Forelimb muscle (tissue), 1 donor: ENCODE data around the gene SAE1. TPM values are rescaled to one million over a fixed set of nuclear protein-coding genes. Genes with fewer than 3 reads are reported as not detected.
A peak's percentile ranks its signal among the peaks of the same experiment; 100 is the strongest.

Experiments used
- DNase-seq: peaks from one replicate; pipeline ENCODE4 v3.0.0-alpha.2; 2013; ENCODE audit warnings: low read depth
- polyA plus RNA-seq: library from polyadenylated mRNA; unstranded; fragments of 120-200 nt; gene quantifications from one replicate; pipeline ENCODE4 v1.2.1, GENCODE V29; 2013; ENCODE audit not compliant: insufficient read length

Gene SAE1
- polyA plus RNA-seq, 1 donor = 74.5 TPM

GRCh38 chr19:47106821-47107201 lies 23.8 kb upstream of the SAE1 start:
- no peak for DNase-seq

- no peak for DNase-seq
Measured at GRCh38 chr19:47107202-47107952, 23.3 kb upstream of the SAE1 start.

DNA sequence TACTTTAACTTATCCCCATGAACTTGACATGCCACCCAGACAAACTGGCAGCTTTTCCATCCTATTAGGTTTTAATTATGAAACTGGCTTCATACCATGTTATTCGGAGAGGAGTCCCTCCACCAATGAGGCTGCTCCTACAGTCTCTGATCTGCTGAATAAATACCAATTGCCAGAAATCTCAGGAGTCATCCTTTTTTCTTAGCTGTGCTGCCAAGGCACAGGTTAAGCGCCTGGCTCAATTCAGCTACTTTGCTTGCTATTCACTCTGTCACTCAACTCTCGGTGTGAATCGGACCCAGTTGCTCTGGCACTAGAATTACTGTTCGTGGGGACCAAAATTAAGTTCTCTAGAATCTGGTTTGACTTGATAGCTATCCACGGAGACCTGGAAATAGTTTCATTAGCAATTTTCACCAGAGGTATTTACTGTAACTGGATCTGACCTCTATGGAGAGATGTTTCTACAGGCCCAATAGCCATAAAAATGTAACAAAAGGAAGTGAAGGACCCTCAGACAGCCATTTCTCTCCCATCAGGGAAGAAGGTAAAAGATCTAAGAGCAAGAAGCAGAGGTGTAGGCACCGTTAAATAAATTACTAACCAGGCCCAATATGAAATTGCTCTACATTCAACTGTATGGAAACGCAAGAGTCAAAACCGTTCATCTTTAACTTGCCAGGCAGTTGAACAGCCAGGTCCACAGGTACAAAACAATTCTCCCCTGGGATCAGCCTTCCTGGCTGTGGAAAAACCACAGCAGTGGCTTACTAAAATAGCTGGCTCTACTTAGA lies 22.5 kb upstream of the SAE1 start:
- no peak for DNase-seq

GRCh38 chr19:47109177-47109540 lies 21.5 kb upstream of the SAE1 start:
- DNase-seq = no peak

- DNase-seq = no peak
Measured at GRCh38 chr19:47109541-47110375, 20.9 kb upstream of the SAE1 start.

DNA sequence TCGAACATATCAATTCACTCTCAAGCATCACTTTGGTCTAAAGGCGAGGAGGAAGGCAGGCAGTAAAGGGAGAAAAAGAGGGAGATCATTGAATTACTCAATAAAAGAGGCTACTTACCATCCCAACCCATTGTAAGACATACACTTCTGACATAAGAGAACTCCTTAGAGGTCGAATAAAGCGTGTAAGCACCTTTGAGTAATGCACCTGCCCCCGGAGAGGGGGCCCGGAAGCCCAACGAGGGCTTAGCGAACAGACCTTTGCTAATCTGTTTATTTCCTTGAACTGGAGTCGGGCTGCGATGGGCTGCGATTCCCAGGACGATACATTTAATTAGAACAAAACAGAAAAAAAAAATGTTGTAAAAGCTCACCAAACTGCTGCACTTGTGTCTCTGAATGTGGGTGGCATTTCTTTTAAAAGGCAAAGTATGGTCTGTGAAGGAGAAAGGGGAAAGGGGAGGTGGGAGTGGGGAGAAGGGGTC lies 20.1 kb upstream of the SAE1 start:
- no peak for DNase-seq

DNA sequence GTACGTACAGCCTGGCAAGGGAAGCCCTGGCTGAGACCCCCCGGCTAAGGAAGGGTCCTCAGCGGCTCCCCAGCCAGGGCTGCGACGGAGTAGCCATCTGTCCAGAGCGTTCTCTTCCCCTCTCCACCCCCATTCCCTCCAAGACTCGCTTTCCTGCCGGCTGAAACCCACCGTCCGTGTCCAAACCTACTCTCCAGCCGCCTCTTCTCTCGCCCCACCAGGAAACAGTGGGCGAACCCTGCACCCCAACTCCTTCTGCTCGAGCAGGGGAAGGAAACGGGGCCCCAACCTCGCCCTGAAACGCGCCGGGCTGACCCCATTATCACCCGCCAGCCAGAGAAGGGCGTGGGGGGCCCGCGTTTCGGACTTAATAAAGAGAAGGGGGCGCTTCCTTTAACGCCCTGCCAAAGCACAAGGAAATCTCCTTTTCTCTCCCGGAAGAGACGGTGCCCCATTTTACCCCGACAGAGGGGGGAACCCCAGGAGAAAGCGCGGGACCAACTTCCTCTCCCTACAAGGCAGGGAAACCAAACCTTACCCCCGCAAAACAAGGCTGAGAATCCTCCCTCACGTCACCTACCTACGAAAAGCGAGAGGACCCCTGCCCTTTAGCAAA lies 19.5 kb upstream of the SAE1 start:
- DNase-seq = no peak

DNA sequence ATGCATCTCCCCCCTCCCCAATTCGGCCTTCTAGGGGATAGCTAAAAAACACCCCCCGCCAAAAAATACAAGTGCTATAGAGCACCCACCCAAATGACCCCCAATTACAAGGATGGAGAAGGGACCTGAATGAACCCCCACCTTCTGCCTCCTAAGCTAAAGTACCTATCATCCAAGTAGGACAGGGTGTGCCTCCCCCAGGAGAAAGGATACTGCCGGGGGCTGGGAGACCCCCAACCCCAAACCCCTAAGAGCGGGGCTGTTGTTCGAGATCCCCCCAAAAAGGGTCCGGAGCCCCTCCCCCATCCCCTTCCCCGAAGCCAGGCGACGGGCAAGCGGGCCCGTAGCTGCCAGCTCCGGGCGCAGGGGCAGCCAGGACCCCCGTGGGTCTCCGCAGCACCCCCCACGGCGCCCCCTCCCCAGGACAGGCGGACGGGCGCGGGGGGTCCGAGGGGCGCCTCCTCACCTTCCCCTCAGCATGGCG lies 18.9 kb upstream of the SAE1 start:
- DNase-seq = no peak

DNA sequence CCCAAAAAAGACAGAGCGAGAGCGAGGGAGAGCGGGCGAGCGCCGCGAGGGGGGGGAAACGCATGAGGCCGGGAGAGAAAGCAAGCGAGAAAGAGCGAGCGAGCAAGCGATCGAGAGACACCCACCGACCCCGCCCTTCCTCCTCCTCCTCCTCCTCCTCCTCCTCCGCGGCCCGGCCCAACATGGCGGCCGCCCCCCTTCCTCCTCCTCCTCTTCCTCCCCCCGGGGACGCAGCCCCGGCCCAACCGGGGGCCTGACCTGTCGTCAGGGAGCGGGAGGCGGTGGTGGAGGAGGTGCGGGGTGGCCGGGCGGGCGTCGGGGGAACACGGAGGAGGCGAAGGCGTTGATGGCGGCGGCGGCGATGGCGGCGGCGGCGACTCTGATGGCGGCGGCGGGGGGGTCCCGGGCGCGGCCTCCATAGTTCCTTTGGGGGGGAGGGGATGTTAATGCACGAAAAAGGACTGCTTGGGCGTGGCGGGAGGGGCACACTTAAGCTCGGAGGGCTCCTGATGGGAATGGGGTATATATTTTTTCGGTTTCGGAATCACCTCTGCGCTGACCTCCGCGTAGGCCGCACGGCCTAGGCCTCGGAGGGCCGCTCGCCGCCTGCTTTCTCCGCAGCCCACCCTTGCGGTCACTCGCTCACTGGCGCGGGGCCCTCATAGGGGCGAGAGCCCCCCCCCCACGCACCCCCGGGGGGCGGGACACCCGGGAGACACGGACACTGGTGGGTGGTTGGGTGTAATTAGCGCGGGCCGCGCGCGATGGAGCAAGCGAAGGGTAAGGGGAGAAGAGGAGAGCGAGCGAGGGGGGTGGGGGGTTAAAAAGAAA lies 18.3 kb upstream of the SAE1 start:
- peak; percentile 63 for DNase-seq

GRCh38 chr19:47112997-47113849 lies 17.4 kb upstream of the SAE1 start, which contains the start of gene ZC3H4:
Gene ZC3H4, minus strand, starts transcription at chr19:47113776. Its CDS starts 1,192 bp downstream, at chr19:47112584.
- peak; percentile 97 for DNase-seq

DNA sequence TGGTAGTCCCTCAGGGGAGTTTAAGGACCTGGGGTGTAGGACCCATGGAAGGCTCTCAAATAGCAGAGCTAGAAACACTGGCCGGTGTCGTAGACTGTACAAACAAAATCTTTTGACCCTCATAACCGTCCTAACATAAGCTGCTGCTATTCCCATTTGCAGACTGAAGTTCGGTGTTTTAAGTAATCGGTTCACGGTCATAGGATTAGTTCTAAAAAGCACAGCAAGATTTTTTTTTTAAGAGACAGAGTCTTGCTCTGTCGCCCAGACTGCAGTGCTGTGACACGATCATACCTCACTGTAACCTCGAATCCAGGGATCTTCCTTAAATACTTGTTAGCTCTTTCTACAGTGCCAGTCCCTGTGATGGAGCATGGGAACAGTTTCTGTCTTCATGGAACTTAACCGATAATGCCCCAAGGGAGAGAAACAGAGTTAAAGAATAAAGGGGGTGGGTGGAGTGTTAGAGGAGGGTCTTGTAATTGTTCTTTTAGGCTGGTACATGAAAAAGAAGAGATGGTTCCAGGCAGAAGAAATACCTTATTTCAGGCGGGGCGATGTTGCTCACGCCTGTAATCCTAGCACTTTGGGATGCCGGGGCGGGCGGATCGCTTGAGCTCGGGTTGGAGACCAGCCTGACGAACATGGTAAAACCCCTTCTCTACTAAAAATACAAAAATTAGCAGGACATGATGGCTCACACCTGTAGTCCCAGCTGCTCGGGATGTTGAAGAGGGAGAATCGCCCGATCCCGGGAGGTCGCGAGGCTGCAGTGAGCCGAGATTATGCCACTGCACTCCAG lies 16.6 kb upstream of the SAE1 start:
- DNase-seq = no peak

DNA sequence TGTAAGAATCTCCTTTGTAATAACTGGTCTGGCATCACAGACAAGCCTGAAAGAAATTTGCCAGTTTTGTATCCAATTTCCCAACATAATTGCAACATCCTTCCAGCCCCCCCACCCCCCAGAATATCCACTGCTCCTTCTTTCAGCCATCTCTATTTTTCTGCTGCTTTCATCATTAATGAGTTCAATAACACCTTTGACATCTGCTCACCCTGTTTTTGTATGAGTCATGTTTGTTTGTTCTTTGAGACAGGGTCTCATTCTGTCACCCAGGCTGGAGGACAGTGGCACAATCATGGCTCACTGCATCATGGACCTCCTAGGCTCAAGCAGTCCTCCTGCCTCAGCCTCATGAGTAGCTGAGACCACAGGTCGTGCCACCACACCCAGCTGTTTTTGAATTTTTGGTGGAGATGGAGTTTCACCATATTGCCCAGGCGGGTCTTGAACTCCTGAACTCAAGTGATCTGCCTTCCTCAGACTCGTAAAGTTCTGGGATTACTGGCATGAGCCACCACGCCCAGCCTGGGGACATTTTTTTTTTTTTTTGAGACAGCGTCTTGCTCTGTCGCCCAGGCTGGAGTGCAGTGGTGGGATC lies 10.1 kb upstream of the SAE1 start:
- DNase-seq = no peak

GRCh38 chr19:47122359-47123335 lies 8.0 kb upstream of the SAE1 start:
- DNase-seq = no peak

- no peak for DNase-seq
Measured at GRCh38 chr19:47123406-47123805, 7.2 kb upstream of the SAE1 start.

DNA sequence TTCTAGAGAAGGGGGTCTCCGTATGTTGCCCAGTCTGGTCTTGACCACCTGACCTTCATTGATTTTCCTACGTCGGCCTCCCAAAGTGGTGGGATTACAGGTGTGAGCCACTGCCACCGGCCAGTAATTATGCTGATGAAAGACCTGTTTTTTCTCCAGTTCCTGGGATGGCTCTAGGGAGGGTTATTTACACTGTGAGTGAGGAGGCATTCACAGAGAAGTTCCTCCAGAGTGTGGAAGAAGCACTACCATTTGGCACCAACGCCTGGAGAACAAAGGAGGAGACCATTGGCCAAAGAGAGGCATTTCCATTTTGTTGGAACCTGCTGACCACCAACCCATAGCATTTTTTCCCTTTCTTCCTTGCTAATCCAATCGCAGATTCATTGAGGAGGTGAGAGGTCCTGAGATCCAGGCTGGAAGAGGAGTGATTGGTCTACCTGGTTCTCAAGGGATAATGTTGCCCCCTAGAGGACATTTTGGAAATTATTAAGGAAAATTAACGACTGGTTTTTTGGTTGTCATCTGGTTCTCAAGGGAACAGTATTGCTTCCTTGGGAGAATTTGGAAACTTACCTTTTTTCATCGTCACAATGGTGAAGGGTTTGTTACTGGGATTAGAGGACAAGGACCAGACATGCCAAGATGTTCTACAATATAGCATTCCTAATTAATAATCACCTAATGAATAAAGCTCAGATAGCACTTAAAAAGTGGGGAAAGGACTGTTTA lies 5.5 kb upstream of the SAE1 start:
- DNase-seq = peak; percentile 54

DNA sequence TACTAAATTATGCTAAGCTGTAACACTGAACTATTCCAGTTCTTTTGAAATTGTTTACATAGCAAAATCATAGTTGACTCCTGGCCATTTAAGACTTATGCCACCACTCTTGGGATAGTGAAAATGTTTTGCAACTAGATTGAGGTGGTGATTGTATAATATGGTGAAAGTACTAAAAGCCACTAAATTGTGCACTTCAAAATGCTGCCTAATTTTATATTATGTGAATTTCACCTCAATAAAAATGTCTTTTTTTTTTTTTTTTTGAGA lies 5.0 kb upstream of the SAE1 start:
- DNase-seq = no peak

DNA sequence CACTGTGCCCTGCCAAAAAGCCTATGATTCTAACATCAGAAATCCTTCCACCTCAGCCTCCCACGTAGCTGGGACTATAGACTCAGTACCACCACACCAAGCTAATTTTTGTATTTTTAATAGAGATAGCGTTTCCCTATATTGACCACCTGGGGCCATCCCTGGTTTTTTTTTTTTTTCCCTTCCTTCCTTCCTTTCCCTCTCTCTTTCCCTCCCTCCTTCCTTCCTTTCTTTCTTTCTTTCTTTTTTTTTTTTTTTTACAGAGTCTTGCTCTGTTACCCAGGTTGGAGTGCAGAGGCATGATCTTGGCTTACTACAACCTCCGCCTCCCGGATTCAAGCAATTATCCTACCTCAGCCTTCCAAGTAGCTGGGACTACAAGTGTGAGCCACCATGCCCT lies 1.1 kb upstream of the SAE1 start:
- no peak for DNase-seq
